DND-41 (cell line): ENCODE results near the gene TIPARP.

Source experiments
- ATAC-seq: fragments of 200-7000 bp; cut with Tn5 transposase; 3 replicates; pipeline ENCODE4 v1.9.1; 2021; ENCODE audit warnings: low read depth; ENCODE audit not compliant: insufficient read depth
- DNase-seq: peaks from one replicate; pipeline ENCODE4 v3.0.0-alpha.2; 2020
- H2AFZ ChIP-seq: 2 replicates; pipeline ENCODE4 v1.6.0; 2012; ENCODE audit warnings: low read depth, low read length
- H3K27ac ChIP-seq: 2 replicates; pipeline ENCODE4 v1.5.1; 2012; ENCODE audit warnings: low read length, inconsistent platforms
- H3K27me3 ChIP-seq: fragments of 200-600 bp; sonication (generic); 2 replicates; pipeline ENCODE4 v1.6.0; 2012; ENCODE audit warnings: low read length, mild to moderate bottlenecking, inconsistent platforms; ENCODE audit not compliant: insufficient read depth, poor library complexity
- H3K36me3 ChIP-seq: 2 replicates; pipeline ENCODE4 v1.5.1; 2012; ENCODE audit warnings: low read length, inconsistent platforms; ENCODE audit not compliant: insufficient read depth
- H3K4me1 ChIP-seq: 2 replicates; pipeline ENCODE4 v1.5.1; 2012; ENCODE audit warnings: mild to moderate bottlenecking, low read length; ENCODE audit not compliant: insufficient read depth
- H3K4me2 ChIP-seq: 2 replicates; pipeline ENCODE4 v1.6.0; 2012; ENCODE audit warnings: mild to moderate bottlenecking, moderate library complexity, low read length, inconsistent platforms; ENCODE audit not compliant: insufficient read depth
- H3K4me3 ChIP-seq, 2 experiments: fragments of 200-600 bp in 1 of 2; shearing (Covaris generic) in 1 of 2; 2 replicates each; pipeline ENCODE4 v1.5.1; 2012 to 2016; ENCODE audit warnings: inconsistent platforms in 2 of 2, low read length in 2 of 2, mild to moderate bottlenecking in 2 of 2, low read depth in 1 of 2, moderate library complexity in 1 of 2
- H3K79me2 ChIP-seq: 2 replicates; pipeline ENCODE4 v1.6.0; 2012; ENCODE audit warnings: low read length, inconsistent platforms; ENCODE audit not compliant: insufficient read depth
- H3K9ac ChIP-seq: 2 replicates; pipeline ENCODE4 v1.6.0; 2012; ENCODE audit warnings: low read depth, mild to moderate bottlenecking, inconsistent platforms, low read length, moderate library complexity
- H3K9me3 ChIP-seq: 2 replicates; pipeline ENCODE4 v1.5.1; 2012; ENCODE audit warnings: low read length, moderate library complexity, mild to moderate bottlenecking, inconsistent platforms; ENCODE audit not compliant: insufficient read depth, severe bottlenecking
- H4K20me1 ChIP-seq: 2 replicates; pipeline ENCODE4 v1.6.0; 2012; ENCODE audit warnings: low read length; ENCODE audit not compliant: insufficient read depth
- CTCF ChIP-seq: IDR thresholded peaks from 2 replicates; pipeline ENCODE4 v1.5.1; 2012; ENCODE audit warnings: borderline replicate concordance, low read length, moderate library complexity, mild to moderate bottlenecking; ENCODE audit not compliant: poor library complexity, severe bottlenecking; ENCODE audit errors: extremely low read depth
- EZH2 ChIP-seq: IDR thresholded peaks from 3 replicates; pipeline ENCODE4 v1.6.1; 2012; ENCODE audit warnings: borderline replicate concordance, low read depth, mild to moderate bottlenecking, moderate library complexity, low read length, inconsistent platforms; ENCODE audit not compliant: severe bottlenecking

TIPARP gene

GRCh38 chr3:156727519-156728205 is 53.3 kb downstream of the TIPARP start:
- no peak overlapping the region for H3K4me3 ChIP-seq
- H3K4me2 ChIP-seq: no peak overlapping the region
- H3K79me2 ChIP-seq: no peaks in the 10 kb centered on the region
- no peaks in the 10 kb centered on the region for H3K9me3 ChIP-seq
- no peak for TF ChIP-seq CTCF
- TF ChIP-seq EZH2: no peak
- ATAC-seq (no peak), DNase-seq (no peak)
- no peaks in the 10 kb centered on the region for H3K36me3 ChIP-seq
- H3K9ac ChIP-seq: no peak overlapping the region
- no peaks in the 10 kb centered on the region for H4K20me1 ChIP-seq
- H3K27ac ChIP-seq: no peak overlapping the region
- H3K4me1 ChIP-seq: no peaks in the 10 kb centered on the region
- H3K27me3 ChIP-seq: peaks cover 7% of the 10 kb centered on the region
- no peak overlapping the region for H2AFZ ChIP-seq

DNA sequence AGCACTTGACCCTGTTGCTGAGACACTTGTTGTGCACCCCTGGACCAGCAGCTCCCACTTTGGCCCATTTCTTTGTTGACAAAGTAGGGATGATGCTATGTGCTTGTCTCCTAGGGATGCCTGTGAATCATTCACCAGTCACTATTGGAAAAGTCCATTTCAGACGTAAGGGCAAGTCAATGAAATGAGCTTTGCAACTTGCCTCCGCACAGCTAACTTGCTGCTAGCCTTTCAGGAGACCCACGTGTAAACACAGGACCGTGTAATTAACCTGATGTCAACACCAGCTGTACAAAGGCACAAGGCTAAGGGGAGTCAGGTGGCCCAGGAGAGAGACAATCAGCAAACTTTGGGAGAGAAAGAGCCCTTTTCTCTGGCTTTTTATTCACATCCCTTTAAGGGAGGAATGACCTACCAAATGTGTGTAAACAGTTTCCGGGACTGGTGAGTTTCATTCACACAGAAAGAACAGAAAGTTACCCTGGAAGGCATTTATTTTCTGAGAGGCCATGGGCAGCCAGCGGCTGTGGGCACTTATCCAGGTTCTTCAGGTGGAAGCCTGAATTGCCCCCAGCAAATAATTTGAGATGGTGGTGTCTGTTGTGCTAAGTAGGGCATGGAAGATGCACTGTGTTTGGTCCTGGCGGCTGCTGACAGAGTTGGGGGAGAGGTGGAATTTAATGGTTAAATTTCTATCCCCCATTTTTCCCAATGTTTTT is 54.0 kb downstream of the TIPARP start:
- Histone ChIP-seq H3K79me2 (no peaks in the 10 kb centered on the region), H3K36me3 (no peaks in the 10 kb centered on the region), H4K20me1 (no peaks in the 10 kb centered on the region), H3K4me3 (no peak overlapping the region), H3K27ac (no peak overlapping the region), H3K9me3 (no peaks in the 10 kb centered on the region), H3K4me2 (no peak overlapping the region), H3K9ac (no peak overlapping the region), H3K27me3 (peaks cover 7% of the 10 kb centered on the region), H3K4me1 (no peaks in the 10 kb centered on the region), H2AFZ (no peak overlapping the region)
- DNase-seq (no peak), ATAC-seq (no peak)
- TF ChIP-seq EZH2 (no peak), CTCF (no peak)

GRCh38 chr3:156729460-156730179 is 55.2 kb downstream of the TIPARP start:
- Histone ChIP-seq H3K27ac (no peak overlapping the region), H3K4me2 (no peak overlapping the region), H3K4me1 (no peaks in the 10 kb centered on the region), H3K27me3 (peaks cover 7% of the 10 kb centered on the region), H3K9me3 (no peaks in the 10 kb centered on the region), H3K36me3 (no peaks in the 10 kb centered on the region), H2AFZ (no peak overlapping the region), H3K79me2 (no peaks in the 10 kb centered on the region), H3K4me3 (no peak overlapping the region), H4K20me1 (no peaks in the 10 kb centered on the region), H3K9ac (no peak overlapping the region)
- DNase-seq (no peak), ATAC-seq (no peak)
- no peak for TF ChIP-seq CTCF
- no peak for TF ChIP-seq EZH2
